CD4-positive, alpha-beta T cell treated with Interleukin-4 for 1 hour (primary cell): ENCODE measurements around the gene NID2.
A peak's percentile ranks its signal among the peaks of the same experiment; 100 is the strongest.

ENCODE experiments used
- DNase-seq, 2 donors: peaks; one replicate each; pipeline ENCODE4 v3.0.0-alpha.2; 2020 to 2022

Gene NID2

DNA sequence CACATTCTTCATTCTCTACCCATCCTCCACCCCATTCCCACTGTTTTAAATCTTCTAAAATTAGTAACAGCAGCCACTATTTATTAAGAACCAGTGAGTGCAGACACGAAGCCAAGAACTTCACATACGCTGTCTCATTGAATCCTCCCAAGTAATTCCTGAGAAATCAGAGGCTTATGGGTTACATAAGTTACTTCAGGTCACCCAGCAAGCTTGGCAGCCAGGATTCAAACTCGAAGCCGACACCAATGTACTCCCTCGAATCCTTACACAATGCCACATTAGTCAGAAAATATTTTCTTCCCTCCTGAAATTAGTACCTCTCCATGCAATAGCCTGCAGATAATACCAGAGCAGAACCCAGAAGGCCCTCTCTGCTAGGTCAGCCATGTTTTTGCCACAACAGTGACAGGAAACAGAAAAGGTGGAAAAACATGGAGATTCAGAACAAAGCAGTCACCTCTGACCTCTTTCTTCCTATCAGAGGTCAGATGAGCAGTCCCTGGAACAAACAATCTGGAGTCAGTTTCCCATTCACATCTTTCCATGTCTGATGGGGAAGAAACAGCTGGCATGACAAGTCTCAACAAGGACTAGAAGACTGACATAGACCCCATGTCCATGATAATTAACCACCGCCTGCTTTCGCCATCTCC, 16.4 kb downstream of the NID2 start:
- DNase-seq: no peak

- DNase-seq: no peak
These were observed 17.0 kb downstream of the NID2 start for GRCh38 chr14:52051871-52052270.

- no peak for DNase-seq
These were observed 17.6 kb downstream of the NID2 start for GRCh38 chr14:52051251-52051650.

DNA sequence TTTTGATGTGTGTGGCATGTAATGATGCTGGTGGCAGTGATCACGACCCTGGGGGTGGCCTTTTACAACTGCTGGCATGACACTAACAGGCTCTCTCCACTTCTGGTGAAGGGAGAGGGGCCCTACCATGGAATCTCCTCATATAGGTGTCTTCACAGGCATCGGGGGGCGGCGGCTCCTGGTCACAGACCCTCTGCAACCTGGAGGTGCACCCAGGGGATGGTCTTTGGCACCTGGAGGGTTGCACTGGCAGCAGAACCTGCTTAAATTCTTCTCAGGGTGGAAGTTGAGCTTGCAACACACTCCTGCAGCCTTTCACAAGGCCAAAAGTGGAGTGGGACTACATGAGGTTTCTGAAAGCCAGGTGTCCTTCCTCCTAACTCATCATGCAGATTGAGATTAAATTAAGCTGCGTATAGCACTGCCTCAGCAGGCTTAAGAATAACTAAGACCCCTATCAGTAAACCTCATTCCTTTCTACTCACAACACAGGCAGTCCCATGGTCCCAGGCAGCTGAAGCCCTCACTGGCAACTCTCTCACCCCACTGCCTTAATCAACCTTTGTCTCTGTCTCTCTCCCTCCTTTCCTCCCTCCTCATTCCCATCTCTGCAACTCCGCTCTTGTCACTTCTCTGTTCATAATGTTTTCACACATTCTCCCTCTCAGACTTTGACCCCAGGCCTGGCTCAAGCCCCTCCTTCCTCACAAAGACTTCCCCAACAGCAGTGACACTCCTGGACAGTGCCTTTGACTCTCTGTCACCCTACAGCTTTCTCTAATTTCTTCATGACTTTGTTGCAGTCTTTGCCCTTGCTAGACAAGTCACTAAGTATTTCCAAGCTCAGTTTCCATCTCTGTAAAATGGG, 18.9 kb downstream of the NID2 start:
- DNase-seq: no peak

DNA sequence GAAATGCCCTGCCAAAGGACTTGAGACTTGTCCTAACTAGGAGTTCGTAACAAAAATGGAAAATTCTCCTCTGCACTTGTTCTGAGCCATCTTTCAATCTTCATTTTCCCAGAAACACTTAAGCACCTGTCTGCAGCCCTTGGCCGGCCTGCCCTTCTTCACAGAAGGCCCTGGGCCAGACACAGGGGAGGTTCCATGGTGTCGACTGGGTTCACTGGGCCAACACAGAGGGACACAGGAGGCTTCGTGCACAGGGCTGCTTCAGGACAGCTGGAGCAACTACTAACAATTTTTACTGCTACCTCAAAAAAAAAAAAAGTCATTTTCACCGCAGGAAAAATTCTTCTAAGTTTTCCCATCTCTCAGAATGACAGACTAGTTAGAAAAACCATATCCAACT, 19.6 kb downstream of the NID2 start:
- DNase-seq: no peak

DNA sequence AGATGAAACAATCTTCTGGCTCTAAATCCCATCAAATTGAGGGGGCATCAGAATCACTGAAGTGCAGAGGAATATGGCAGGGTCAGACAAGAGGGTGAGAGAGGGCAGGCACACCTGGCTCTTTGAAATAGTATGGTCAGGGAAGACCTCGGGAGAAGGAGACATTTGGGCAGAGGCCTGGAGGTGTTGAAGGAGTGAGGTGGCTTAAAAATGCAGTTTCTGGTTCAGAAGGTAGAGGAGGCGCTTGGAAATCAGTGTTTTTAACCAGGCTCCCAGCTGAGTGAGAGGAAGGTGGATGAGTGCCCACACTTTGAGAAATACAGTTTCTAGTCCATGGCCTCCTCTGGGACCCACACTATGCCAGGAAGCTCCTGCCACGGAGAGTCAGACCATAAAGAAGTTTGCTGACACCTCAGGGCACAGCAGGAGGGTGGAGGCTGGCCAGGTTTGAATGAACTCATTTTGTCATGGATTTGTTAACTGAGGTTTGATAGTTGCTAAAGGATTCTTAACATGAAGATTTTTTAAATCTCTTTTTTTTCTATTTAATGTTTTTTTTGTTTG, 20.1 kb downstream of the NID2 start:
- no peak for DNase-seq

DNA sequence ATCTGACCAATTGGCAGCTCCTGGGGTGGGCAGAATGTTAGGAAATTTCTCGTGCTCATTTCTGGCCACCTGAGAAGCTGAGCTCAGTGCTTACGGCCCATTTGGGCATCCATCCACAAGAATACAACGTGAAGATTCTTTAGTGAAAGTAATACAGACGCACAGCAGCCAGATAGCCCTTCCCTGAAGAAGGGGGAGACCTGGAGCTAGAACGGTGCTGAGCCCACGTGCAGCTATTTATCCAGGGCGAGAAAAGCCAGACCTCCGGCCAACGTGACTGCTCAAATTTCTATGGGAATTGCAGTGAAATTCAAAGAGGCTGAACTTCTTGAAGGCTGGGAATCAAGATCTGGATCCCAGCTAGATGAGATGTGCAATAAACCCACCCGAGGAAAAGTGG, 20.7 kb downstream of the NID2 start:
- DNase-seq: no peak

- DNase-seq: no peak
These were observed 22.4 kb downstream of the NID2 start for GRCh38 chr14:52046376-52046917.

- DNase-seq: no peak
These were observed 23.9 kb downstream of the NID2 start for GRCh38 chr14:52044791-52045522.

DNA sequence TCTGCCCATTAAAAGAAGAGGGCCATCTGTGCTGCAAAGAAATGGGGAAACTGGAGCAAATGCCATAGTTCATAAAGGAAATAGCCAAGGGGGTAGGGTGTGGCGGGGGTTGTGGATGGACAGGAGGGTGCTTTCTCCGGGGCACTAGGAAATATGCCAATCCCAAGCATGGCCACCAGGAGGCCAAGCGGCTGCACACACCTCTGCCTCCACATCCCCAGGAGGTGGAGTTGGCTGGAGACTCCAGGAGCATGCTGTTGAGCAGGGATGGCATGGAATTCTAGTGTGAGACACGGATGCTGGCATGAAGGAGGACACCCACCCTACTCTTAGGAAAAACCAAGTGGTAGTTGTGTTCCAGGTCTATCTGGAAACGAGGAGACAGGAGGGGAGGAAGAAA, 25.2 kb downstream of the NID2 start:
- peak in 1 of 2 donors; percentile 55 for DNase-seq

- DNase-seq: no peak
These were observed 26.2 kb downstream of the NID2 start for GRCh38 chr14:52042371-52043289.

DNA sequence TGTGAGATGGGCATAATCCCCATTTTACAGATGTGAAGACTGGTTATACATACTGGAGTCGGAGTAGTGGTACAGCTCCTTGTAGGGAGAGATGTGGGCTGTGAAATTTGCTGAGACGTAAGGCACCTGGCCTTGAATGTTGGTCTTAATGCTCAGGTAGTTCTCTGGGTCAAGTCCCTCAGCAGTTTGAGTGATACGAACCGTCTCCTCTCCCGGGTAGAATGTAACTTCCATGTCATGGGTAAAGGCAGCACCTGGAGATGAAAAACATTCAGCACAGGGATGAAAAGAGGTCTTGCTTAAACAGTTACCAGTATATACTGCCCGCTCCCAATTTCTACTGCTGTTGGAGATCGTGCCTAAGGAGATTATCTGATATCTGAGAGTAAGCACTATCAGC, 28.3 kb downstream of the NID2 start:
- no peak for DNase-seq

DNA sequence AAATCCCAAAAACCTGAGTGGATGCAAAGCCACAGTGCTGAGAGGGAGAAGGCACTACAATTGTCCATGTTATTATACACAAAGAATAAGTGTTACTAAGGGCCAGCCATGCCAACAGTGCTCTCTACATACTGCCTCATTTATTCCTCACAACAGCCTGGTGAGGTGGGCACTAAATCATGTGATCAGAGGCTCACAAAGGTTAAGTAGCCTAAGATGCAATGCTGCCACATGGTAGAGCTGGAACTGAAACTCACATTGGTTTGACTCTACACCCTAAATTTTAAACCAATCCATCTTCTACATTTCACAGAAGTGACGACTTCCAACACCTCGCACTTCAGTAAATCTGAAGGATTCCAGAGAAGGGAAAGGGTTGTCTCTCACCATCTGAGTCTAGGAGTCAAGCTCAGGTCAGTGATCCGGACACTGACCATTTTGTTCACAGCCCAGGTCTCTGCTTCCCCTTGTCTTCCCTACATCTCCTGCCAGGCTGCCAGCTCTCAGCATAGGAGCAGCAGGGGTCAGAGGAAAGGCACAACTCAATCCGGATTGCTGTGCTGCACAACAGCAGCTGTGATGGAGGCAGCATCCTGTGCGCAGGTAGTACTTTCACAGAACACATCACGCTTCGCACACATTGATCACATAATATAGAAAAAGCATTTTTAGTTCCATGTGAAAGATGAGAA, 29.6 kb downstream of the NID2 start:
- DNase-seq: no peak

DNA sequence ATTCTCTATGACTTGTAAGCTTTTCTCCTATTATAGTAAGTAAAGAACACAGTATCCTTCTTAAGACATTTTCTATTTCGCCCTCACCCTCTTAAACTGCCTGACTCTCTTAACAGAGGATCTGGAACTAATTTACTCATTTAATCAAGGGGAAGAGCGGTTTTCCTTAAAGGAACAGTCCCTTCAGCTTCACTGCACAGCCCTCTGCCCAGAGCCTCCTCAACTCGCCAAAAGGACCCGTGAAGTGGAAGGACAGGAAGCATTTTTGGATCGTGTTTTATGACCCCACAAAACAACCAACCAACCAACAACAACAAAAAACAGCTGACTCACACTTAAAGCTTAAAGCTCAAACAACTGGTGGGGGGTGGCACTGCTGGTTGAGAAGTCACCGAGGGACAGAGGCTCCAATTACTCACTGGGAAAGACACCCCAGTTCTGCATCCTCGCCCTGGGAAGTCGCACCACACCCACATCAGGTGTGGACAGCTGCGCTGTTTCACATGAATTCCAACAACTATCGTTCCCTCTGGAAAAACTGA, 35.7 kb downstream of the NID2 start:
- no peak for DNase-seq

DNA sequence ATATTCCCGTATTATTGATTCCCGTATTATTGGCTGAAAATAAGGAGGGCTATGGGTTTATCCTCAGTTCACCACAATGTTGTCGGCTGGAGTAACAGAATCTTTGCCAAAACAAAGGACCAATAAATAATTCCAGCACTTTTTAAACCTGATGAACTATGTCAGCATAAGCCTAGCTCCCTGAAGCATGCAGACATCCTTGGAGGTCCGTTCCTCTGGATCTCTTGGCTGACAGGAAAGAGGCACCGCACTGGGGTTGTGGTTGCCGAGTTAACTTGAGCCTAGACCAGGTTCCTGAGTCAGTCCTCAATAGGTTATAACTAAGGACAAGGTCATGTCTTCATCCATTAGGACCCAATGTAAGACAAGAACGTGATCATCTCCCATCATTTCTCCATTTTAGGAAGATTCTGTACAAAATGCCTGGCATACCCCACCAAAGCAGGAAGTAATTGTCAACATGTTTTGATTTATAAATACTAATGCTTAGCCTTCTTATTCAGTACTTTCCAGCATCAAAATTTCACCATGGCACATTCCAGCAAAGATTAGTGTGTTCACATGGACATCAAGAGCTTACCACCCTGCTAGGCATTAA, 36.6 kb downstream of the NID2 start:
- DNase-seq: no peak

DNA sequence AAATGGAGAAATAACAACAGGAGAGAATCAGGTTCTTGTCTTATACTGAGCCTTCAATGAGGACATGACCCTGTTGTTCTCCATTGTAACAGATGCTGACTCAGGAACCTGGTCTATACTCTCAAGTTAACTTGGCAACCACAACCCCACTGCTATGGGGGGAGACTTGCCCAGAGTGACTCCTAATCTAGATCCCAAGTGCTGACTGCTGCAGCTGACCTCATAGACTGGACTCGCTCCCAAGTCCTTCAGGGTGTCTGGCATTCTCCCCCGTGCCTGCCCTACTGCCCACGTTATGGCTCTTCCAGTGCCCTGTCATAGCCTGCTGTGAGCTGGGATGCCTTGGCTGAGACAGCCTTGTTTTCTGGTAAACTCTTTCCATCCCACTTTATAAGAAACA, 37.1 kb downstream of the NID2 start:
- no peak for DNase-seq

DNA sequence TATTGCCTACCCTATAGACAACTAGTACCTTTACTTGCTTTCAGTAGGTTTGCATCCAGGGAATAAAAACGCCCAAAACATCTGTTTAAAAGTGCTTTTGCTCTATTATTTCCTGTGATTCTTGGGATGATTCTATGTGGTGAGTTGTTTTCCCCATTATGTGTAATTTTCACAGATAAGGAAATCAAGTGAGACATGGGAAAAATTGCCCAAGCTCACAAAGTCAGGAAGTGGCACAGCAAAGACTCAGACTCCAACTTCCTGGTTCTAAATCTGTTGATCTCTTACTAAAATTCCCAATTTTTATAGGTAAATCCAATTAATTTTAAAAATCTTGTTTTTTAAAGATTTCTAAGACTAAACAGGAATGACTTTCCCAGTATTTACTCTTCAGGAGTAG, 39.0 kb downstream of the NID2 start:
- DNase-seq: no peak

- no peak for DNase-seq
These were observed 42.0 kb downstream of the NID2 start for GRCh38 chr14:52026901-52027300.

DNA sequence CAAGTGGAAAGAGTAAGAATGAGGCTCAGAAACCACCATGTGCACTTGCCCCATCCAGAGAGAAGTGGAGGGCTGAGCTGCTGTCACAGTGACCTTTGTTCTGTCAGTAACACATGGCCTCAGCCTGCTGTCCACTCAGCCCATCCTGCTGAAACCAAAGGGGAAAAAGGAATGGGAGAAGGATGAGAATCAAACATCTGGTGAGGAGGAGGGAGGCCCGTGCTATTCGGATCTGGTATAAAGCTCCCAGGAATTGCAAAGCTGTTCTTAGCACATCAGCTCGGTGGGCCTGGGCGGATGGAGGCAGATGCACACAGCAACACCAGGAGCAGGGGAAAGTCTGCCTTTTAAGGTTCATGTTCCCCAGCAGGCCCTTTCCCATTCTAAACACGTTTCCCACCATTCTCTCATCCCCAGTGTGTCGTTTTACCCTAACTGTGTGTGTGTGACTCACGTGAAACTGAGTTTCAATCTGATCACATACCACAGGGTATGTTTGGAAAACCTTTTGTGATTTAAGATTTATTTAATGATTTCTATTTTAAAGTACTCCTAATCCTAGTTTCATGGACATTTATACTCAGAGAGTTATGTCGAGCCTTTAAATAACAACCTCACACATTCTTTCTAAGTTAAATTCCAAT, 42.7 kb downstream of the NID2 start:
- DNase-seq: no peak

GRCh38 chr14:52025310-52025709, 43.5 kb downstream of the NID2 start:
- no peak for DNase-seq
